ENCODE data around the gene TROAP. TPM values are rescaled to one million over a fixed set of nuclear protein-coding genes. Genes with fewer than 3 reads are reported as not detected.

Gene TROAP
- total RNA-seq, 1 donor from 2014 or later = 3.1 TPM

GRCh38 chr12:49342914-49343731 lies 20.1 kb downstream of the TROAP start:
- no peaks in the 10 kb centered on the region for H3K9me3 ChIP-seq (ENCODE audit: control insufficient read depth in 3 of 3, low read length in 3 of 3)
- no peak overlapping the region for H3K27ac ChIP-seq (ENCODE audit: low read depth, low read length)
- peaks cover 58 to 76% (median 76%) of the 10 kb centered on the region in 3 donors for H3K27me3 ChIP-seq (ENCODE audit: control insufficient read depth in 3 of 3, insufficient read depth in 3 of 3, low read length in 3 of 3)
- peak overlapping the region; percentile 41 to 54 (median 48) for H3K4me3 ChIP-seq (ENCODE audit: low read length in 3 of 3)
- H3K36me3 ChIP-seq (ENCODE audit: control insufficient read depth in 3 of 3, insufficient read depth in 3 of 3, low read length in 3 of 3) = no peaks in the 10 kb centered on the region
- H3K9ac ChIP-seq (ENCODE audit: low read depth in 1 of 3, low read length in 3 of 3) = peak overlapping the region; percentile 33 to 56 (median 50)
- H3K4me1 ChIP-seq (ENCODE audit: control insufficient read depth in 3 of 3, insufficient read depth in 3 of 3, low read length in 3 of 3) = peaks cover 40 to 47% (median 43%) of the 10 kb centered on the region in 3 donors

- no peak overlapping the region for H3K27ac ChIP-seq (ENCODE audit: low read depth, low read length)
- no peak overlapping the region for H3K9ac ChIP-seq (ENCODE audit: low read depth in 1 of 3, low read length in 3 of 3)
- no peak overlapping the region for H3K4me3 ChIP-seq (ENCODE audit: low read length in 3 of 3)
- H3K9me3 ChIP-seq (ENCODE audit: control insufficient read depth in 3 of 3, low read length in 3 of 3) = no peaks in the 10 kb centered on the region
- H3K36me3 ChIP-seq (ENCODE audit: control insufficient read depth in 3 of 3, insufficient read depth in 3 of 3, low read length in 3 of 3) = no peaks in the 10 kb centered on the region
- peaks cover 42 to 51% (median 44%) of the 10 kb centered on the region in 3 donors for H3K4me1 ChIP-seq (ENCODE audit: control insufficient read depth in 3 of 3, insufficient read depth in 3 of 3, low read length in 3 of 3)
- peaks cover 66 to 79% (median 77%) of the 10 kb centered on the region in 3 donors for H3K27me3 ChIP-seq (ENCODE audit: control insufficient read depth in 3 of 3, insufficient read depth in 3 of 3, low read length in 3 of 3)
Observed at GRCh38 chr12:49344486-49345050, 21.5 kb downstream of the TROAP start.

- peaks cover 67 to 77% (median 73%) of the 10 kb centered on the region in 3 donors for H3K27me3 ChIP-seq (ENCODE audit: control insufficient read depth in 3 of 3, insufficient read depth in 3 of 3, low read length in 3 of 3)
- no peaks in the 10 kb centered on the region for H3K36me3 ChIP-seq (ENCODE audit: control insufficient read depth in 3 of 3, insufficient read depth in 3 of 3, low read length in 3 of 3)
- H3K4me3 ChIP-seq (ENCODE audit: low read length in 3 of 3) = peak overlapping the region; percentile 56 to 59 (median 58)
- peaks cover 42 to 51% (median 44%) of the 10 kb centered on the region in 3 donors for H3K4me1 ChIP-seq (ENCODE audit: control insufficient read depth in 3 of 3, insufficient read depth in 3 of 3, low read length in 3 of 3)
- H3K27ac ChIP-seq (ENCODE audit: low read depth, low read length) = no peak overlapping the region
- no peaks in the 10 kb centered on the region for H3K9me3 ChIP-seq (ENCODE audit: control insufficient read depth in 3 of 3, low read length in 3 of 3)
- H3K9ac ChIP-seq (ENCODE audit: low read depth in 1 of 3, low read length in 3 of 3) = peak overlapping the region in 1 of 3 donors; percentile 57
Observed at GRCh38 chr12:49345051-49345824, 22.2 kb downstream of the TROAP start.

GRCh38 chr12:49345825-49346658 lies 23.0 kb downstream of the TROAP start:
- peaks cover 68 to 72% (median 72%) of the 10 kb centered on the region in 3 donors for H3K27me3 ChIP-seq (ENCODE audit: control insufficient read depth in 3 of 3, insufficient read depth in 3 of 3, low read length in 3 of 3)
- peak overlapping the region; percentile 56 to 59 (median 58) for H3K4me3 ChIP-seq (ENCODE audit: low read length in 3 of 3)
- H3K9me3 ChIP-seq (ENCODE audit: control insufficient read depth in 3 of 3, low read length in 3 of 3) = no peaks in the 10 kb centered on the region
- H3K4me1 ChIP-seq (ENCODE audit: control insufficient read depth in 3 of 3, insufficient read depth in 3 of 3, low read length in 3 of 3) = peaks cover 42 to 51% (median 44%) of the 10 kb centered on the region in 3 donors
- H3K9ac ChIP-seq (ENCODE audit: low read depth in 1 of 3, low read length in 3 of 3) = peak overlapping the region in 1 of 3 donors; percentile 57
- no peaks in the 10 kb centered on the region for H3K36me3 ChIP-seq (ENCODE audit: control insufficient read depth in 3 of 3, insufficient read depth in 3 of 3, low read length in 3 of 3)
- H3K27ac ChIP-seq (ENCODE audit: low read depth, low read length) = no peak overlapping the region

- Histone ChIP-seq H3K9ac (ENCODE audit: low read depth in 1 of 3, low read length in 3 of 3) (peak within 1 kb of the TSS; percentile 12 to 62 (median 23)), H3K36me3 (ENCODE audit: control insufficient read depth in 3 of 3, insufficient read depth in 3 of 3, low read length in 3 of 3) (no peaks in the 10 kb centered on the region), H3K27ac (ENCODE audit: low read depth, low read length) (no peak within 1 kb of the TSS), H3K4me1 (ENCODE audit: control insufficient read depth in 3 of 3, insufficient read depth in 3 of 3, low read length in 3 of 3) (peaks cover 42 to 51% (median 44%) of the 10 kb centered on the region in 3 donors), H3K4me3 (ENCODE audit: low read length in 3 of 3) (peak within 1 kb of the TSS; percentile 56 to 66 (median 63)), H3K27me3 (ENCODE audit: control insufficient read depth in 3 of 3, insufficient read depth in 3 of 3, low read length in 3 of 3) (peaks cover 68 to 77% (median 72%) of the 10 kb centered on the region in 3 donors), H3K9me3 (ENCODE audit: control insufficient read depth in 3 of 3, low read length in 3 of 3) (no peaks in the 10 kb centered on the region)
Observed at GRCh38 chr12:49346659-49347310, 23.7 kb downstream of the TROAP start, which contains the start of gene DNAJC22. TSS of gene DNAJC22 (plus strand) at chr12:49346888. CDS start at chr12:49348873, 1,985 bp downstream.

GRCh38 chr12:49347311-49348193 lies 24.5 kb downstream of the TROAP start:
- Histone ChIP-seq H3K9me3 (ENCODE audit: control insufficient read depth in 3 of 3, low read length in 3 of 3) (no peaks in the 10 kb centered on the region), H3K36me3 (ENCODE audit: control insufficient read depth in 3 of 3, insufficient read depth in 3 of 3, low read length in 3 of 3) (no peaks in the 10 kb centered on the region), H3K4me1 (ENCODE audit: control insufficient read depth in 3 of 3, insufficient read depth in 3 of 3, low read length in 3 of 3) (peaks cover 38 to 46% (median 38%) of the 10 kb centered on the region in 3 donors), H3K9ac (ENCODE audit: low read depth in 1 of 3, low read length in 3 of 3) (peak overlapping the region; percentile 12 to 62 (median 23)), H3K27ac (ENCODE audit: low read depth, low read length) (no peak overlapping the region), H3K27me3 (ENCODE audit: control insufficient read depth in 3 of 3, insufficient read depth in 3 of 3, low read length in 3 of 3) (peaks cover 65 to 71% (median 69%) of the 10 kb centered on the region in 3 donors), H3K4me3 (ENCODE audit: low read length in 3 of 3) (peak overlapping the region; percentile 56 to 66 (median 63))

- H3K36me3 ChIP-seq (ENCODE audit: control insufficient read depth in 3 of 3, insufficient read depth in 3 of 3, low read length in 3 of 3) = no peaks in the 10 kb centered on the region
- no peak overlapping the region for H3K9ac ChIP-seq (ENCODE audit: low read depth in 1 of 3, low read length in 3 of 3)
- H3K27me3 ChIP-seq (ENCODE audit: control insufficient read depth in 3 of 3, insufficient read depth in 3 of 3, low read length in 3 of 3) = peaks cover 56 to 61% (median 58%) of the 10 kb centered on the region in 3 donors
- H3K4me1 ChIP-seq (ENCODE audit: control insufficient read depth in 3 of 3, insufficient read depth in 3 of 3, low read length in 3 of 3) = peaks cover 28 to 33% (median 28%) of the 10 kb centered on the region in 3 donors
- no peak overlapping the region for H3K4me3 ChIP-seq (ENCODE audit: low read length in 3 of 3)
- no peaks in the 10 kb centered on the region for H3K9me3 ChIP-seq (ENCODE audit: control insufficient read depth in 3 of 3, low read length in 3 of 3)
- H3K27ac ChIP-seq (ENCODE audit: low read depth, low read length) = no peak overlapping the region
Observed at GRCh38 chr12:49348781-49349180, 25.7 kb downstream of the TROAP start.

- no peak overlapping the region for H3K27ac ChIP-seq (ENCODE audit: low read depth, low read length)
- H3K9ac ChIP-seq (ENCODE audit: low read depth in 1 of 3, low read length in 3 of 3) = no peak overlapping the region
- H3K4me3 ChIP-seq (ENCODE audit: low read length in 3 of 3) = no peak overlapping the region
- H3K9me3 ChIP-seq (ENCODE audit: control insufficient read depth in 3 of 3, low read length in 3 of 3) = no peaks in the 10 kb centered on the region
- peaks cover 25 to 32% (median 28%) of the 10 kb centered on the region in 3 donors for H3K4me1 ChIP-seq (ENCODE audit: control insufficient read depth in 3 of 3, insufficient read depth in 3 of 3, low read length in 3 of 3)
- H3K27me3 ChIP-seq (ENCODE audit: control insufficient read depth in 3 of 3, insufficient read depth in 3 of 3, low read length in 3 of 3) = peaks cover 51 to 58% (median 53%) of the 10 kb centered on the region in 3 donors
- H3K36me3 ChIP-seq (ENCODE audit: control insufficient read depth in 3 of 3, insufficient read depth in 3 of 3, low read length in 3 of 3) = no peaks in the 10 kb centered on the region
Observed at GRCh38 chr12:49349266-49349665, 26.2 kb downstream of the TROAP start.
